Caco-2 (cell line): ENCODE measurements around the gene UBE2J2. TPM values are rescaled to one million over a fixed set of nuclear protein-coding genes. Genes with fewer than 3 reads are reported as not detected.

Source experiments
- BruUV-seq: library from RNA; stranded (reverse); fragments of 400-500 nt; replicated peaks from 2 replicates; lab custom pipeline; 2021; lab: Mats Ljungman, UMichigan
- CTCF ChIA-PET: fragments of 300-600 bp; sonication (Branson Sonifier 250); formaldehyde crosslinking; loops from one replicate; lab custom pipeline; 2022; ENCODE audit warnings: antibody characterized with exemption; lab: Charles Lee
- POLR2A ChIA-PET: fragments of 300-600 bp; sonication (Branson Sonifier 250); formaldehyde crosslinking; loops from one replicate; lab custom pipeline; 2022; ENCODE audit warnings: antibody characterized with exemption; lab: Charles Lee
- DNase-seq, 2 experiments: peaks; one replicate each; pipeline versions ENCODE4 v3.0.0 to v3.0.0-alpha.2; 2020 to 2022
- H3K27me3 ChIP-seq: replicated peaks from 2 replicates; pipeline ENCODE4 v1.6.0; 2011; ENCODE audit warnings: low read length; ENCODE audit not compliant: control insufficient read depth, insufficient read depth
- H3K36me3 ChIP-seq: 2 replicates; pipeline ENCODE4 v1.5.1; 2011; ENCODE audit warnings: low read length; ENCODE audit not compliant: control insufficient read depth, insufficient read depth
- H3K4me1 ChIP-seq: fragments of 250-450 bp; sonication (Bioruptor Pico); 2 replicates; pipeline ENCODE4 v1.5.1; 2020; ENCODE audit warnings: mild to moderate bottlenecking
- H3K4me3 ChIP-seq: 2 replicates; pipeline ENCODE4 v1.5.1; 2011; ENCODE audit warnings: low read depth, mild to moderate bottlenecking, control low read depth, low read length
- H3K9me3 ChIP-seq: fragments of 250-450 bp; sonication (Bioruptor Pico); 2 replicates; pipeline ENCODE4 v1.5.1; 2020; ENCODE audit warnings: mild to moderate bottlenecking, moderate library complexity
- H3K27ac Mint-ChIP-seq: one replicate; pipeline ENCODE4 v1.8.0; 2022; ENCODE audit warnings: mixed read lengths; ENCODE audit not compliant: unreplicated experiment
- H3K27me3 Mint-ChIP-seq: one replicate; pipeline ENCODE4 v1.8.0; 2022; ENCODE audit warnings: mixed read lengths; ENCODE audit not compliant: insufficient read depth, unreplicated experiment
- H3K36me3 Mint-ChIP-seq: one replicate; pipeline ENCODE4 v1.8.0; 2022; ENCODE audit warnings: mild to moderate bottlenecking, mixed read lengths; ENCODE audit not compliant: insufficient read depth, unreplicated experiment
- H3K4me1 Mint-ChIP-seq: one replicate; pipeline ENCODE4 v1.8.0; 2022; ENCODE audit warnings: low read depth, mixed read lengths; ENCODE audit not compliant: unreplicated experiment
- H3K4me3 Mint-ChIP-seq: one replicate; pipeline ENCODE4 v1.8.0; 2022; ENCODE audit warnings: mild to moderate bottlenecking, moderate library complexity, mixed read lengths; ENCODE audit not compliant: unreplicated experiment
- H3K9me3 Mint-ChIP-seq: one replicate; pipeline ENCODE4 v1.8.0; 2022; ENCODE audit warnings: mixed read lengths; ENCODE audit not compliant: unreplicated experiment
- CTCF ChIP-seq, 2 experiments: fragments of 200-600 bp in 1 of 2; IDR thresholded peaks; 1 replicate in 1 of 2; 2 replicates in 1 of 2; pipeline versions ENCODE4 v1.5.1 to v1.8.0; 2011 to 2022; ENCODE audit warnings: antibody characterized with exemption in 1 of 2, control low read depth in 1 of 2, inconsistent platforms in 1 of 2, low read depth in 1 of 2, low read length in 1 of 2, mild to moderate bottlenecking in 1 of 2, moderate library complexity in 1 of 2; ENCODE audit not compliant: insufficient read depth in 1 of 2, severe bottlenecking in 1 of 2, unreplicated experiment in 1 of 2
- intact Hi-C: fragments of 100-400 bp; cut with micrococcal nuclease; formaldehyde crosslinking; loops from one replicate; pipeline ENCODE4 v1.10.0; 2022; ENCODE audit not compliant: unreplicated experiment
- total RNA-seq: library from RNA; stranded (reverse); gene quantifications from 2 replicates; pipeline ENCODE4 v1.2.3, GENCODE V29; 2022

The UBE2J2 gene
- total RNA-seq, 1 experiment from 2014 or later = 57.2 TPM

- H3K4me1 Mint-ChIP-seq = no peaks in the 10 kb centered on the region
- H3K36me3 Mint-ChIP-seq = peaks cover 38% of the 10 kb centered on the region
- intact Hi-C loops = no loop called here
- no peak overlapping the region for H3K4me3 ChIP-seq
- ChIA-PET CTCF (interaction anchor here (0.6 kb wide), 1 partner anchor 17 kb away, joined by 3 read pairs; no protein-coding TSS in a partner anchor), POLR2A (no interaction called here)
- DNase-seq = no peak
- H3K27me3 ChIP-seq = no peaks in the 10 kb centered on the region
- H3K27me3 Mint-ChIP-seq = no peaks in the 10 kb centered on the region
- TF ChIP-seq CTCF (IDR thresholded peaks at IDR 0.05; ENCODE audit: insufficient read depth in 1 of 2, low read depth in 1 of 2, low read length in 1 of 2, severe bottlenecking in 1 of 2, unreplicated experiment in 1 of 2) = no peak
- no peaks in the 10 kb centered on the region for H3K36me3 ChIP-seq
- peaks cover 40% of the 10 kb centered on the region for H3K4me1 ChIP-seq
- H3K4me3 Mint-ChIP-seq = no peak overlapping the region
- no TSS peak for BruUV-seq
- H3K9me3 Mint-ChIP-seq = no peaks in the 10 kb centered on the region
- H3K27ac Mint-ChIP-seq = no peak overlapping the region
- no peaks in the 10 kb centered on the region for H3K9me3 ChIP-seq
Observed at GRCh38 chr1:1240348-1240732, 33.3 kb downstream of the UBE2J2 start.

- no peaks in the 10 kb centered on the region for H3K27me3 Mint-ChIP-seq
- H3K4me1 Mint-ChIP-seq = no peaks in the 10 kb centered on the region
- intact Hi-C loops = no loop called here
- no peaks in the 10 kb centered on the region for H3K9me3 Mint-ChIP-seq
- H3K4me3 ChIP-seq = no peak overlapping the region
- no peaks in the 10 kb centered on the region for H3K27me3 ChIP-seq
- no peak for DNase-seq
- peaks cover 40% of the 10 kb centered on the region for H3K4me1 ChIP-seq
- ChIA-PET POLR2A (interaction anchor here (0.6 kb wide), 1 partner anchor 35 kb away, joined by 3 read pairs; no protein-coding TSS in a partner anchor), CTCF (no interaction called here)
- no peaks in the 10 kb centered on the region for H3K36me3 ChIP-seq
- peaks cover 38% of the 10 kb centered on the region for H3K36me3 Mint-ChIP-seq
- no peaks in the 10 kb centered on the region for H3K9me3 ChIP-seq
- no peak overlapping the region for H3K4me3 Mint-ChIP-seq
- no TSS peak for BruUV-seq
- H3K27ac Mint-ChIP-seq = no peak overlapping the region
- TF ChIP-seq CTCF (IDR thresholded peaks at IDR 0.05; ENCODE audit: insufficient read depth in 1 of 2, low read depth in 1 of 2, low read length in 1 of 2, severe bottlenecking in 1 of 2, unreplicated experiment in 1 of 2) = no peak
Observed at GRCh38 chr1:1239614-1240347, 33.9 kb downstream of the UBE2J2 start.

GRCh38 chr1:1239227-1239613, 34.4 kb downstream of the UBE2J2 start:
- no TSS peak for BruUV-seq
- Histone ChIP-seq H3K27me3 (no peaks in the 10 kb centered on the region), H3K4me1 (peaks cover 38% of the 10 kb centered on the region), H3K36me3 (no peaks in the 10 kb centered on the region), H3K4me3 (no peak overlapping the region), H3K9me3 (no peaks in the 10 kb centered on the region)
- no peaks in the 10 kb centered on the region for H3K27me3 Mint-ChIP-seq
- CTCF ChIA-PET = no interaction called here
- intact Hi-C loops = no loop called here
- no peaks in the 10 kb centered on the region for H3K4me1 Mint-ChIP-seq
- H3K36me3 Mint-ChIP-seq = peaks cover 40% of the 10 kb centered on the region
- DNase-seq = no peak
- H3K27ac Mint-ChIP-seq = no peak overlapping the region
- no peak overlapping the region for H3K4me3 Mint-ChIP-seq
- H3K9me3 Mint-ChIP-seq = no peaks in the 10 kb centered on the region
- no peak for TF ChIP-seq CTCF (IDR thresholded peaks at IDR 0.05; ENCODE audit: insufficient read depth in 1 of 2, low read depth in 1 of 2, low read length in 1 of 2, severe bottlenecking in 1 of 2, unreplicated experiment in 1 of 2)
- POLR2A ChIA-PET = no interaction called here
